Right lobe of liver (tissue), 4 donors: ENCODE data around the gene SIRT2.

Experiments
- POLR2A ChIP-seq: fragments of 450-650 bp; IDR thresholded peaks from one replicate; pipeline ENCODE4 v1.6.1; 2017; ENCODE audit warnings: antibody characterized with exemption, mild to moderate bottlenecking
- TF ChIP-seq, protein P1 (sequence below), 4 donors: fragments of 200-600 bp in 3 of 4; fragments of 450-650 bp in 1 of 4; IDR thresholded peaks; one replicate each; pipeline versions ENCODE4 v1.5.1 to v1.8.0; 2016 to 2022; ENCODE audit warnings: antibody characterized with exemption in 4 of 4, mild to moderate bottlenecking in 2 of 4
- donor health status: DM: no; HTN: no; CAD: no.
- donor health status: DM: no; HTN: no; CAD: no.
- donor health status: DM: no; HTN: yes; CAD: no.

DNA sequence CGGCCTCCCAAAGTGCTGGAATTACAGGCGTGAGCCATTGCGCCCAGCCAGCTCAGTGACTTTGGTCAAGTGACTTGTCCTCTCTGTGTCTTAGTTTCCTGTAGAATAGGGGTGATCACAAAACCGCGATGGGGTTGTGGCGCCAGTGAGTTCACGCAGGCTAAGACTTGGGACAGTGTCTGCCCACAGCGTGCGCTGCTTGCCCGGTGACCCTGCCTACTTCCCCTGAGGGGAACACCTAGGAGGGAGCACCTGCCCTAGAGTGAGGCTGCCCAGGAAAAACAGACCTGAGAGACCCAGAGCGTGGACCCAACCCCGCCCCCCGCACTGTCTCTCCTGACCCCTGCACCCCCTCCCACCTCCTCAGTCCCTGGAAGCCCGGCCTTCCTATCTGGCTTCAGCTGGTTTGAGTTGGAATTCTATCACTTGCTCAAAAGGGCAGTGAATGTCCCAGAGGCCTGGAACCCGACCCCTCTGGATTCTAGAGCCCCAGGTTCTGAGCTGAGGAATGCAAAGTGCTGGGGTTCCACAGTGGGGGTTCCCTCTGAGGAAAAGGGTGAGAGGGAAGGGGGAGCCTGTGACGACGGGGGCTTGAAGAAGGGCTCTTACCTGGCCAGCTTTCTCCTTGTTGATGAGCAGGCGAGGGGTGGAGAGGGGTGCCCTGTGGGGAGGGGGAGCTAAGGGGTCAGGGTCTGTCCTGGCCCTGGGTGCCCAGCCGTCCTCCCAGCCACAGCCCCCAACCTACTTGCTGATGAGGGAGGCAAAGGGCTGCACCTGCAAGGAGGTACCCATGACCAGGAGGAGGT, 19.1 kb downstream of the SIRT2 start:
- TF ChIP-seq, protein P1, sequence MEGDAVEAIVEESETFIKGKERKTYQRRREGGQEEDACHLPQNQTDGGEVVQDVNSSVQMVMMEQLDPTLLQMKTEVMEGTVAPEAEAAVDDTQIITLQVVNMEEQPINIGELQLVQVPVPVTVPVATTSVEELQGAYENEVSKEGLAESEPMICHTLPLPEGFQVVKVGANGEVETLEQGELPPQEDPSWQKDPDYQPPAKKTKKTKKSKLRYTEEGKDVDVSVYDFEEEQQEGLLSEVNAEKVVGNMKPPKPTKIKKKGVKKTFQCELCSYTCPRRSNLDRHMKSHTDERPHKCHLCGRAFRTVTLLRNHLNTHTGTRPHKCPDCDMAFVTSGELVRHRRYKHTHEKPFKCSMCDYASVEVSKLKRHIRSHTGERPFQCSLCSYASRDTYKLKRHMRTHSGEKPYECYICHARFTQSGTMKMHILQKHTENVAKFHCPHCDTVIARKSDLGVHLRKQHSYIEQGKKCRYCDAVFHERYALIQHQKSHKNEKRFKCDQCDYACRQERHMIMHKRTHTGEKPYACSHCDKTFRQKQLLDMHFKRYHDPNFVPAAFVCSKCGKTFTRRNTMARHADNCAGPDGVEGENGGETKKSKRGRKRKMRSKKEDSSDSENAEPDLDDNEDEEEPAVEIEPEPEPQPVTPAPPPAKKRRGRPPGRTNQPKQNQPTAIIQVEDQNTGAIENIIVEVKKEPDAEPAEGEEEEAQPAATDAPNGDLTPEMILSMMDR (IDR thresholded peaks at IDR 0.05): no peak
- no peak for TF ChIP-seq POLR2A
